ENCODE data around the gene RBMX2. TPM values are rescaled to one million over a fixed set of nuclear protein-coding genes. Genes with fewer than 3 reads are reported as not detected.

RBMX2 gene
- total and polyA plus RNA-seq, 2 of the 13 experiments (the other 11 are each of a cell fraction or from before 2014, with no cell fraction given) = 13.9 to 24.4 TPM

DNA sequence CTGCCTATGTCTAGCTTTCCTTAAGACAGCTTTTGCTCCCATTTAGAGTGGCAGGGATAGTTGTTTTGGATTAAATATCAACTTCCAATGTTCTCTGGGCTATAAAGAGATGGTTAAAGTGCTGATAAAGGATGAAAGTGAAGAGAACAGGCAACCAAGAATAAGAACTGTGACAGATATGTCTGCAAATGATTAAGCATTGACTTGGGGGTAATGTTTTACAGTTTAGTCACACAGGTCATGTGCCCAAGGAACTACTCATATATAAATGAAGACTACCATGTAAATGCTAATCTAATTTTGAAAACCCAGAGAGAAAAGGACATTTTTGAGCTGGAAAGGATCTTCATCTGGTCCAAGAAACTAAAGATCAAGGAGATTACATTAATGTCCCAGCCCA, 42.1 kb downstream of the RBMX2 start:
- BruUV-seq (replicated peaks) = no TSS peak
- intact Hi-C loops (cut with micrococcal nuclease; ENCODE audit: unreplicated experiment) = no loop called here

More for the DNA sequence above, 42.1 kb downstream of the RBMX2 start:
- Histone ChIP-seq H3K36me3 (replicated peaks in 1 of 2; ENCODE audit: control insufficient read depth in 1 of 2, insufficient read depth in 2 of 2, low read length in 2 of 2) (no peaks in the 10 kb centered on the region), H3K27ac (ENCODE audit: extremely low read length, insufficient read depth, low read length) (no peak overlapping the region), H3K4me1 (ENCODE audit: insufficient read depth, low read length) (no peaks in the 10 kb centered on the region), H3K9me3 (ENCODE audit: low read length) (no peaks in the 10 kb centered on the region), H3K4me2 (ENCODE audit: low read depth, low read length) (no peak overlapping the region), H3K4me3 (replicated peaks in 1 of 3; ENCODE audit: insufficient read depth in 1 of 3, low read depth in 2 of 3, low read length in 3 of 3) (no peak overlapping the region), H3K9ac (ENCODE audit: insufficient read depth, low read depth, low read length) (no peak overlapping the region), H4K20me1 (ENCODE audit: insufficient read depth, low read length) (no peaks in the 10 kb centered on the region), H2AFZ (ENCODE audit: low read length) (no peak overlapping the region), H3K27me3 (ENCODE audit: control insufficient read depth in 1 of 2, insufficient read depth in 2 of 2, low read length in 2 of 2) (no peaks in the 10 kb centered on the region), H3K79me2 (ENCODE audit: insufficient read depth, low read length) (no peaks in the 10 kb centered on the region)
- in situ Hi-C loops (cut with HindIII; ENCODE audit: extremely low pct_ligation_motif_present, low pct_unique_long_range_greater_than_20kb) = no loop called here
- TF ChIP-seq ZNF501 (CRISPR knock-in tag; IDR thresholded peaks at IDR 0.05) (no peak), ZNF589 (CRISPR knock-in tag; conservative IDR thresholded peaks at IDR 0.05) (no peak), KDM6A (CRISPR knock-in tag; IDR thresholded peaks at IDR 0.05; ENCODE audit: low read depth) (no peak), TEAD2 (CRISPR knock-in tag; IDR thresholded peaks at IDR 0.05) (no peak), SETDB1 (CRISPR knock-in tag; IDR thresholded peaks at IDR 0.05; ENCODE audit: borderline replicate concordance) (no peak), CREM (IDR thresholded peaks at IDR 0.05) (no peak), CREM (CRISPR knock-in tag; IDR thresholded peaks at IDR 0.05) (no peak), ZMYM4 (CRISPR knock-in tag; IDR thresholded peaks at IDR 0.05) (no peak), SRF (IDR thresholded peaks at IDR 0.05; ENCODE audit: low read depth, low read length) (no peak), MED1 (CRISPR knock-in tag; IDR thresholded peaks at IDR 0.05) (no peak)
- TF ChIP-seq, protein P1, sequence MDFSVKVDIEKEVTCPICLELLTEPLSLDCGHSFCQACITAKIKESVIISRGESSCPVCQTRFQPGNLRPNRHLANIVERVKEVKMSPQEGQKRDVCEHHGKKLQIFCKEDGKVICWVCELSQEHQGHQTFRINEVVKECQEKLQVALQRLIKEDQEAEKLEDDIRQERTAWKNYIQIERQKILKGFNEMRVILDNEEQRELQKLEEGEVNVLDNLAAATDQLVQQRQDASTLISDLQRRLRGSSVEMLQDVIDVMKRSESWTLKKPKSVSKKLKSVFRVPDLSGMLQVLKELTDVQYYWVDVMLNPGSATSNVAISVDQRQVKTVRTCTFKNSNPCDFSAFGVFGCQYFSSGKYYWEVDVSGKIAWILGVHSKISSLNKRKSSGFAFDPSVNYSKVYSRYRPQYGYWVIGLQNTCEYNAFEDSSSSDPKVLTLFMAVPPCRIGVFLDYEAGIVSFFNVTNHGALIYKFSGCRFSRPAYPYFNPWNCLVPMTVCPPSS (IDR thresholded peaks at IDR 0.05) = no peak
- TF ChIP-seq, protein P2, sequence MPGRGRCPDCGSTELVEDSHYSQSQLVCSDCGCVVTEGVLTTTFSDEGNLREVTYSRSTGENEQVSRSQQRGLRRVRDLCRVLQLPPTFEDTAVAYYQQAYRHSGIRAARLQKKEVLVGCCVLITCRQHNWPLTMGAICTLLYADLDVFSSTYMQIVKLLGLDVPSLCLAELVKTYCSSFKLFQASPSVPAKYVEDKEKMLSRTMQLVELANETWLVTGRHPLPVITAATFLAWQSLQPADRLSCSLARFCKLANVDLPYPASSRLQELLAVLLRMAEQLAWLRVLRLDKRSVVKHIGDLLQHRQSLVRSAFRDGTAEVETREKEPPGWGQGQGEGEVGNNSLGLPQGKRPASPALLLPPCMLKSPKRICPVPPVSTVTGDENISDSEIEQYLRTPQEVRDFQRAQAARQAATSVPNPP (CRISPR knock-in tag; IDR thresholded peaks at IDR 0.05) = no peak
- POLR2A ChIA-PET = no interaction called here
- FAIRE-seq (no peak), DNase-seq (ENCODE audit: low spot score) (no peak), ATAC-seq (no peak)
- CTCF ChIA-PET (ENCODE audit: low intra/inter-chr PET ratio, low total read pairs) = no interaction called here
